ENCODE results near the gene LCA5L.

The LCA5L gene

GRCh38 chr21:39387461-39388037 lies 58.0 kb downstream of the LCA5L start:
- Histone ChIP-seq H3K79me2 (ENCODE audit: insufficient read depth, low read length) (peaks cover 16% of the 10 kb centered on the region; the same call in 1 of the 2 replicates), H3K36me3 (ENCODE audit: insufficient read depth, low read length) (peaks cover 20% of the 10 kb centered on the region), H4K20me1 (ENCODE audit: insufficient read depth, low read length) (no peaks in the 10 kb centered on the region), H3K9ac (ENCODE audit: low read length) (peak overlapping the region; percentile 70), H2AFZ (ENCODE audit: low read length) (peak overlapping the region; percentile 78), H3K4me1 (ENCODE audit: insufficient read depth, low read length, severe bottlenecking) (peaks cover 45% of the 10 kb centered on the region), H3F3A (ENCODE audit: insufficient read depth, low read length) (0 out of 2 replicates have a peak, but pooled peaks cover 9% of the 10 kb centered on the region), H3K27me3 (ENCODE audit: insufficient read depth, low read length) (no peaks in the 10 kb centered on the region), H3K4me2 (ENCODE audit: low read length) (peak overlapping the region; percentile 81), H3K9me3 (ENCODE audit: low read length) (no peaks in the 10 kb centered on the region), H3K4me3 (ENCODE audit: low read depth, low read length, poor library complexity, severe bottlenecking) (peak overlapping the region; percentile 73), H3K9me2 (ENCODE audit: low read depth, low read length) (no peaks in the 10 kb centered on the region), H3K27ac (ENCODE audit: low read depth, low read length, poor library complexity, severe bottlenecking) (peak overlapping the region; percentile 77)
- no peak for TF ChIP-seq EZH2 (IDR thresholded peaks at IDR 0.05; ENCODE audit: borderline replicate concordance, low read length)

GRCh38 chr21:39386899-39387298 lies 58.7 kb downstream of the LCA5L start:
- Histone ChIP-seq H4K20me1 (ENCODE audit: insufficient read depth, low read length) (no peaks in the 10 kb centered on the region), H3K79me2 (ENCODE audit: insufficient read depth, low read length) (peaks cover 16% of the 10 kb centered on the region; the same call in 1 of the 2 replicates), H3K4me2 (ENCODE audit: low read length) (peak overlapping the region; percentile 81), H3K27ac (ENCODE audit: low read depth, low read length, poor library complexity, severe bottlenecking) (peak overlapping the region; percentile 75), H3K4me1 (ENCODE audit: insufficient read depth, low read length, severe bottlenecking) (peaks cover 45% of the 10 kb centered on the region), H3K9me3 (ENCODE audit: low read length) (no peaks in the 10 kb centered on the region), H3K9me2 (ENCODE audit: low read depth, low read length) (no peaks in the 10 kb centered on the region), H2AFZ (ENCODE audit: low read length) (peak overlapping the region; percentile 78; the same call in 1 of the 2 replicates), H3K4me3 (ENCODE audit: low read depth, low read length, poor library complexity, severe bottlenecking) (peak overlapping the region; percentile 73), H3K27me3 (ENCODE audit: insufficient read depth, low read length) (no peaks in the 10 kb centered on the region), H3K36me3 (ENCODE audit: insufficient read depth, low read length) (peaks cover 14% of the 10 kb centered on the region; the same call in 1 of the 2 replicates), H3F3A (ENCODE audit: insufficient read depth, low read length) (0 out of 2 replicates have a peak, but pooled peaks cover 9% of the 10 kb centered on the region), H3K9ac (ENCODE audit: low read length) (peak overlapping the region; percentile 60)
- TF ChIP-seq CTCF (IDR thresholded peaks at IDR 0.05; ENCODE audit: low read length), result no peak
- TF ChIP-seq EZH2 (IDR thresholded peaks at IDR 0.05; ENCODE audit: borderline replicate concordance, low read length), result no peak

- H3K9me3 ChIP-seq (ENCODE audit: low read length), result no peaks in the 10 kb centered on the region
- H3K4me1 ChIP-seq (ENCODE audit: insufficient read depth, low read length, severe bottlenecking), result peaks cover 48% of the 10 kb centered on the region
- peak overlapping the region; percentile 62 for H3K9ac ChIP-seq (ENCODE audit: low read length)
- 0 out of 2 replicates have a peak, but pooled peaks cover 9% of the 10 kb centered on the region for H3F3A ChIP-seq (ENCODE audit: insufficient read depth, low read length)
- H3K27ac ChIP-seq (ENCODE audit: low read depth, low read length, poor library complexity, severe bottlenecking), result peak overlapping the region; percentile 75
- peak overlapping the region; percentile 49 for H3K4me3 ChIP-seq (ENCODE audit: low read depth, low read length, poor library complexity, severe bottlenecking)
- H3K4me2 ChIP-seq (ENCODE audit: low read length), result peak overlapping the region; percentile 81
- no peaks in the 10 kb centered on the region for H4K20me1 ChIP-seq (ENCODE audit: insufficient read depth, low read length)
- no peaks in the 10 kb centered on the region for H3K9me2 ChIP-seq (ENCODE audit: low read depth, low read length)
- peaks cover 16% of the 10 kb centered on the region; the same call in 1 of the 2 replicates for H3K79me2 ChIP-seq (ENCODE audit: insufficient read depth, low read length)
- no peak overlapping the region for H2AFZ ChIP-seq (ENCODE audit: low read length)
- H3K27me3 ChIP-seq (ENCODE audit: insufficient read depth, low read length), result no peaks in the 10 kb centered on the region
- H3K36me3 ChIP-seq (ENCODE audit: insufficient read depth, low read length), result peaks cover 9% of the 10 kb centered on the region; the same call in 1 of the 2 replicates
- TF ChIP-seq CTCF (IDR thresholded peaks at IDR 0.05; ENCODE audit: low read length) (no peak), EZH2 (IDR thresholded peaks at IDR 0.05; ENCODE audit: borderline replicate concordance, low read length) (no peak)
Measured at GRCh38 chr21:39386194-39386593, 59.4 kb downstream of the LCA5L start.
